Keratinocyte (primary cell): ENCODE measurements around the gene SLC22A1.

Experiments
- CTCF ChIP-seq, 3 experiments: IDR thresholded peaks in 1 of 3; conservative IDR thresholded peaks in 1 of 3; optimal IDR thresholded peaks in 1 of 3; 2 replicates in 2 of 3; 3 replicates in 1 of 3; pipeline versions ENCODE3 to v1.5.1; 2011; ENCODE audit warnings: low read length in 3 of 3, mild to moderate bottlenecking in 3 of 3, moderate library complexity in 2 of 3, control low read depth in 1 of 3, inconsistent platforms in 1 of 3; ENCODE audit not compliant: insufficient read depth in 2 of 3; ENCODE audit errors: extremely low read depth in 1 of 3
- EZH2 ChIP-seq: IDR thresholded peaks from one replicate; pipeline ENCODE4 v1.6.1; 2012; ENCODE audit warnings: inconsistent platforms, mild to moderate bottlenecking, low read length, moderate library complexity

DNA sequence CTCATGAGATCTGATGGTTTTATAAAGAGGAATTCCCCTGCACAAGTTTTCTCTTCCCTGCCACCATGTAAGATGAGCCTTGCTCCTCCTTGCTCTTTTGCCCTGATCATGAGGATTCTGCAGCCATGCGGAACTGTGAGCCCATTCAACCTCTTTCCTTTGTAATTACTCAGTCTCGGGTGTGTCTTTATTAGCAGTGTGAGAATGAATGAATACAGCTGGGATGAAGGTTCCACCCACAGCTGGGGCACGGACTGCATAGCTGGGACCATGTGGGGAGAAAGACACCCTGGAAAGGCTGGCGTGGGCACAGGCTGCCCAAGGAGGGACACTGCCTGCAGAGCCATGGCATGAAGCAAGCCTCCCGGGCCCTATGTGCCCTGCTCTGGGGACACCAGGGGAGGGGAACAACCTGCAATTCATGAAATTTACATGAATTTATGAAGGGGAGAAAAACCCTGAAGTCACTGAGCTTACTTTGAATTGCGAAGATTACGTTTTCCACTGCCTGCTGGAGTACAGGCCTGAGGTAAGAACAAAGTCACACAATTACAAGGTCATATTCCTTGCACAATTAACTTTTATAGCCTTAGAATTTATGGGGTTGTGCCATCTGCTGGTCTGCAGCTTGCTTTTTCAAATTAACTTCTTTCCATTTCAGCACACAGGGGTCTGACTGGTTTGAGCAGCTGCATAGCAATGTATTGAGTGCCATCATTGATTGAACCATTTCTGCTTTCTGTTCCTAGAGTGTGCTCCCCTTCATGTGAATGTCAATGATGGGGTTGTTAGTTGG is 46.2 kb downstream of the SLC22A1 start:
- no peak for TF ChIP-seq CTCF (optimal IDR thresholded peaks at IDR 0.05 in 1 of 3, IDR thresholded peaks at IDR 0.05 in 1 of 3, conservative IDR thresholded peaks at IDR 0.05 in 1 of 3; ENCODE audit: extremely low read depth in 1 of 3, insufficient read depth in 2 of 3, low read length in 3 of 3)
- TF ChIP-seq EZH2 = no peak
